NCI-H2107 treated with DMSO at 0.1 percent for 48 hours (cell line): ENCODE results near the gene EPB41L5.
"Not testable (repeated sequence)": the region's sequence is repeated elsewhere in the genome, so short reads cannot be mapped to it uniquely, and the experiment has no call there.

Experiments used
- DNase-seq: peaks from one replicate; lab custom pipeline; 2025; ENCODE audit not compliant: unreplicated experiment; lab: John Stamatoyannopoulos, UW

Gene EPB41L5

GRCh38 chr2:120094795-120095194 lies 81.9 kb downstream of the EPB41L5 start:
- DNase-seq: no peak

GRCh38 chr2:120100627-120101026 lies 87.8 kb downstream of the EPB41L5 start:
- DNase-seq: no peak

GRCh38 chr2:120103723-120104467 lies 91.0 kb downstream of the EPB41L5 start:
- DNase-seq: no peak

GRCh38 chr2:120104772-120105171 lies 91.9 kb downstream of the EPB41L5 start:
- no peak for DNase-seq

- DNase-seq: no peak
Measured at GRCh38 chr2:120105360-120105759, 92.5 kb downstream of the EPB41L5 start.

- DNase-seq: no peak
Measured at GRCh38 chr2:120108049-120108448, 95.2 kb downstream of the EPB41L5 start.

- DNase-seq: no peak
Measured at GRCh38 chr2:120108749-120109148, 95.9 kb downstream of the EPB41L5 start.

GRCh38 chr2:120109186-120110061 lies 96.5 kb downstream of the EPB41L5 start:
- no peak for DNase-seq

- DNase-seq: no peak
Measured at GRCh38 chr2:120110062-120110362, 97.1 kb downstream of the EPB41L5 start.

GRCh38 chr2:120110507-120110906 lies 97.6 kb downstream of the EPB41L5 start:
- DNase-seq: no peak

- DNase-seq: no peak
Measured at GRCh38 chr2:120111193-120111592, 98.3 kb downstream of the EPB41L5 start.

GRCh38 chr2:120118018-120118417 lies 105.1 kb downstream of the EPB41L5 start:
- DNase-seq: no peak

- no peak for DNase-seq
Measured at GRCh38 chr2:120118471-120118870, 105.6 kb downstream of the EPB41L5 start.

GRCh38 chr2:120121337-120121736 lies 108.5 kb downstream of the EPB41L5 start:
- DNase-seq: not testable (repeated sequence)

- DNase-seq: no peak
Measured at GRCh38 chr2:120123090-120123489, 110.2 kb downstream of the EPB41L5 start.

GRCh38 chr2:120125195-120125594 lies 112.3 kb downstream of the EPB41L5 start:
- DNase-seq: no peak

- DNase-seq: no peak
Measured at GRCh38 chr2:120128216-120128615, 115.3 kb downstream of the EPB41L5 start.

GRCh38 chr2:120132190-120132589 lies 119.3 kb downstream of the EPB41L5 start:
- no peak for DNase-seq

- no peak for DNase-seq
Measured at GRCh38 chr2:120132691-120133090, 119.8 kb downstream of the EPB41L5 start.

- DNase-seq: no peak
Measured at GRCh38 chr2:120133572-120134244, 120.8 kb downstream of the EPB41L5 start.

GRCh38 chr2:120134263-120134662 lies 121.4 kb downstream of the EPB41L5 start:
- no peak for DNase-seq

GRCh38 chr2:120135013-120135412 lies 122.1 kb downstream of the EPB41L5 start:
- DNase-seq: not testable (repeated sequence)
